Measurements from ENCODE around the gene CDC6.

DNA sequence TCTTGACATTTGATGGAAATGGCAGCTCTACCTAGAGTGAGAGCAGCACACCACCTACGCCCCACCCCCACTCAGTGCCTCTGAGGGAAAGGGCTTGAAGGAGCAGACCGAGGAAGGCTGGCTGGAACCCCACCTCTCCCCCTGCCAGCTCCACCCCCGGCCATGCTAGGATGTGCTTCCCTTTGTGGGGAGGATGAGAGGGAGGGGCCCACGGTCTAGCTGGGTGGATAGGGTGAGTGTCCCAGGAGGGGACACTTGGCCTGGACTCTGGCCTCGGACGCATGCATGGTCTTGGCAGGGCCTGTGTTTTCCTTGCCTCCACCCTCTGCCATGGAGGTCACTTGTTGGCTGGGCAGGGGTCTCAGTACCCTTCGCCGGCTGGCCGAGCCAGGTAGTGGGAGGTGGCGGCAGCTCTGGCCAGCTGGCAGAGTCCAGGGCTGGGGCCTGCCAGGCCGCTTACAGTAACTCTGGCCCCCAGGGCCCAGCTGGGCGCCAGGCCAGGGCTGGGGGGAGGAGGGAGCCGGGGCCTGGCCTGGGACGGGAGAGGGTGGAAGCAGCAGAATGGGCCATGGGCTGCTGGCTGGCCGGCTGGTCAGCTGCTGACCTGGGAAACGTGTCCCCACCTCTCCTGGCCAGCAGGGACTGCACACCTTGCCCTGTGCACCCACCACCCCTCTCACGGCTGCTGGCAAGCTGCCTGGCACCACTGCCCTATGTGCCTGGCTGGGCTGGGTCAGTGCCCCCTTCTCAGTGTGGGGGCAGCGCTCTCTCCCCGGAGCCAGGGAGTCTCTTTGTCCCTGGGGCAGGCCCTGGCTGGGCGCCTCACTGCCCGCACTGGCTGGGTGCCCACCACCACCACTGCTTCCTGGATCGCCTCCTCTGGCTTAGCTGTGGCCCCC is 44.3 kb downstream of the CDC6 start:
- TF ChIP-seq, protein P1, sequence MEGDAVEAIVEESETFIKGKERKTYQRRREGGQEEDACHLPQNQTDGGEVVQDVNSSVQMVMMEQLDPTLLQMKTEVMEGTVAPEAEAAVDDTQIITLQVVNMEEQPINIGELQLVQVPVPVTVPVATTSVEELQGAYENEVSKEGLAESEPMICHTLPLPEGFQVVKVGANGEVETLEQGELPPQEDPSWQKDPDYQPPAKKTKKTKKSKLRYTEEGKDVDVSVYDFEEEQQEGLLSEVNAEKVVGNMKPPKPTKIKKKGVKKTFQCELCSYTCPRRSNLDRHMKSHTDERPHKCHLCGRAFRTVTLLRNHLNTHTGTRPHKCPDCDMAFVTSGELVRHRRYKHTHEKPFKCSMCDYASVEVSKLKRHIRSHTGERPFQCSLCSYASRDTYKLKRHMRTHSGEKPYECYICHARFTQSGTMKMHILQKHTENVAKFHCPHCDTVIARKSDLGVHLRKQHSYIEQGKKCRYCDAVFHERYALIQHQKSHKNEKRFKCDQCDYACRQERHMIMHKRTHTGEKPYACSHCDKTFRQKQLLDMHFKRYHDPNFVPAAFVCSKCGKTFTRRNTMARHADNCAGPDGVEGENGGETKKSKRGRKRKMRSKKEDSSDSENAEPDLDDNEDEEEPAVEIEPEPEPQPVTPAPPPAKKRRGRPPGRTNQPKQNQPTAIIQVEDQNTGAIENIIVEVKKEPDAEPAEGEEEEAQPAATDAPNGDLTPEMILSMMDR (IDR thresholded peaks at IDR 0.05; ENCODE audit: control extremely low read depth in 1 of 3, insufficient read depth in 1 of 3, low read depth in 1 of 3, low read length in 3 of 3), result no peak
- TF ChIP-seq FOSL1 (IDR thresholded peaks at IDR 0.05; ENCODE audit: insufficient read depth, low read depth, low read length) (no peak), RNF2 (IDR thresholded peaks at IDR 0.05; ENCODE audit: borderline replicate concordance, low read depth, low read length, missing control alignments, poor library complexity, severe bottlenecking) (no peak), SIX5 (IDR thresholded peaks at IDR 0.05; ENCODE audit: low read depth, low read length) (no peak), POLR2A (IDR thresholded peaks at IDR 0.05; ENCODE audit: control extremely low read depth in 1 of 2, low read depth in 2 of 2, low read length in 2 of 2) (no peak), CEBPB (IDR thresholded peaks at IDR 0.05; ENCODE audit: low read depth, low read length) (no peak), GABPA (IDR thresholded peaks at IDR 0.05; ENCODE audit: borderline replicate concordance, insufficient read depth, low read length) (no peak), EP300 (IDR thresholded peaks at IDR 0.05; ENCODE audit: borderline replicate concordance in 1 of 2, low read depth in 2 of 2, low read length in 2 of 2) (no peak), BRCA1 (IDR thresholded peaks at IDR 0.05; ENCODE audit: low read depth, low read length) (no peak), ZNF274 (IDR thresholded peaks at IDR 0.05; ENCODE audit: borderline replicate concordance, extremely low read depth, low read length) (no peak)
- TF ChIP-seq, protein P2, sequence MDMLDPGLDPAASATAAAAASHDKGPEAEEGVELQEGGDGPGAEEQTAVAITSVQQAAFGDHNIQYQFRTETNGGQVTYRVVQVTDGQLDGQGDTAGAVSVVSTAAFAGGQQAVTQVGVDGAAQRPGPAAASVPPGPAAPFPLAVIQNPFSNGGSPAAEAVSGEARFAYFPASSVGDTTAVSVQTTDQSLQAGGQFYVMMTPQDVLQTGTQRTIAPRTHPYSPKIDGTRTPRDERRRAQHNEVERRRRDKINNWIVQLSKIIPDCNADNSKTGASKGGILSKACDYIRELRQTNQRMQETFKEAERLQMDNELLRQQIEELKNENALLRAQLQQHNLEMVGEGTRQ (IDR thresholded peaks at IDR 0.05; ENCODE audit: low read length), result no peak
